Mononuclear cell (primary cell): ENCODE results near the gene NLGN2. TPM values are rescaled to one million over a fixed set of nuclear protein-coding genes. Genes with fewer than 3 reads are reported as not detected.
A peak's percentile ranks its signal among the peaks of the same experiment; 100 is the strongest.

Experiments used
- H3K27me3 ChIP-seq: 2 replicates; pipeline ENCODE4 v1.6.0; 2011; ENCODE audit warnings: low read length, control low read depth; ENCODE audit not compliant: insufficient read depth
- H3K4me1 ChIP-seq: 2 replicates; pipeline ENCODE4 v1.5.1; 2011; ENCODE audit warnings: mild to moderate bottlenecking, low read length, control low read depth; ENCODE audit not compliant: insufficient read depth
- H3K4me3 ChIP-seq: 2 replicates; pipeline ENCODE4 v1.5.1; 2011; ENCODE audit warnings: mild to moderate bottlenecking, low read length, moderate library complexity
- H3K9me3 ChIP-seq: 2 replicates; pipeline ENCODE4 v1.5.1; 2011; ENCODE audit warnings: low read depth, mild to moderate bottlenecking, control low read depth, low read length
- total RNA-seq: library from RNA; depleted of rRNA; stranded (reverse); fragments of >200 nt; gene quantifications from one replicate; pipeline ENCODE4 v1.2.3, GENCODE V29; 2012

NLGN2 gene
- total RNA-seq, 1 donor, result 0.73 TPM

GRCh38 chr17:7435676-7436555 lies 28.3 kb downstream of the NLGN2 start:
- H3K27me3 ChIP-seq, result peaks cover 24% of the 10 kb centered on the region
- H3K9me3 ChIP-seq, result no peaks in the 10 kb centered on the region
- H3K4me3 ChIP-seq, result peak overlapping the region; percentile 44
- H3K4me1 ChIP-seq, result peaks cover 53% of the 10 kb centered on the region

GRCh38 chr17:7436556-7437368 lies 29.1 kb downstream of the NLGN2 start:
- Histone ChIP-seq H3K4me3 (peak overlapping the region; percentile 44), H3K27me3 (peaks cover 32% of the 10 kb centered on the region), H3K4me1 (peaks cover 55% of the 10 kb centered on the region), H3K9me3 (no peaks in the 10 kb centered on the region)

- peaks cover 36% of the 10 kb centered on the region for H3K27me3 ChIP-seq
- H3K4me3 ChIP-seq, result no peak overlapping the region
- peaks cover 55% of the 10 kb centered on the region for H3K4me1 ChIP-seq
- no peaks in the 10 kb centered on the region for H3K9me3 ChIP-seq
Measured at GRCh38 chr17:7437369-7437863, 29.8 kb downstream of the NLGN2 start.

- Histone ChIP-seq H3K4me3 (peak overlapping the region; percentile 9), H3K9me3 (no peaks in the 10 kb centered on the region), H3K27me3 (peaks cover 38% of the 10 kb centered on the region), H3K4me1 (peaks cover 55% of the 10 kb centered on the region)
Measured at GRCh38 chr17:7437950-7438614, 30.4 kb downstream of the NLGN2 start.

- Histone ChIP-seq H3K4me3 (no peak overlapping the region), H3K9me3 (no peaks in the 10 kb centered on the region), H3K4me1 (peaks cover 55% of the 10 kb centered on the region), H3K27me3 (peaks cover 39% of the 10 kb centered on the region)
Measured at GRCh38 chr17:7438656-7439460, 31.2 kb downstream of the NLGN2 start.

- Histone ChIP-seq H3K9me3 (no peaks in the 10 kb centered on the region), H3K4me1 (peaks cover 56% of the 10 kb centered on the region), H3K4me3 (peak within 1 kb of the TSS; percentile 9), H3K27me3 (peaks cover 46% of the 10 kb centered on the region)
Measured at GRCh38 chr17:7439462-7440112, 31.9 kb downstream of the NLGN2 start, which contains the start of gene FGF11. Gene FGF11 (plus strand): TSS chr17:7439512. CDS start chr17:7439621, 109 bp downstream.

- Histone ChIP-seq H3K27me3 (peaks cover 51% of the 10 kb centered on the region), H3K4me1 (peaks cover 59% of the 10 kb centered on the region), H3K4me3 (no peak overlapping the region), H3K9me3 (no peaks in the 10 kb centered on the region)
Measured at GRCh38 chr17:7440113-7440833, 32.6 kb downstream of the NLGN2 start.

- H3K9me3 ChIP-seq, result no peaks in the 10 kb centered on the region
- peaks cover 56% of the 10 kb centered on the region for H3K27me3 ChIP-seq
- peaks cover 64% of the 10 kb centered on the region for H3K4me1 ChIP-seq
- H3K4me3 ChIP-seq, result no peak overlapping the region
Measured at GRCh38 chr17:7440834-7441195, 33.2 kb downstream of the NLGN2 start.

GRCh38 chr17:7441266-7441665 lies 33.6 kb downstream of the NLGN2 start:
- peaks cover 60% of the 10 kb centered on the region for H3K27me3 ChIP-seq

GRCh38 chr17:7442142-7442541 lies 34.5 kb downstream of the NLGN2 start:
- H3K27me3 ChIP-seq, result peaks cover 67% of the 10 kb centered on the region
- H3K9me3 ChIP-seq, result no peaks in the 10 kb centered on the region
- peaks cover 61% of the 10 kb centered on the region for H3K4me1 ChIP-seq
- H3K4me3 ChIP-seq, result no peak overlapping the region

More at GRCh38 chr17:7441266-7441665, 33.6 kb downstream of the NLGN2 start:
- no peak overlapping the region for H3K4me3 ChIP-seq
- peaks cover 65% of the 10 kb centered on the region for H3K4me1 ChIP-seq
- H3K9me3 ChIP-seq, result no peaks in the 10 kb centered on the region

GRCh38 chr17:7443499-7444485 lies 36.1 kb downstream of the NLGN2 start:
- Histone ChIP-seq H3K4me3 (no peak overlapping the region), H3K27me3 (peaks cover 72% of the 10 kb centered on the region), H3K9me3 (no peaks in the 10 kb centered on the region), H3K4me1 (peaks cover 45% of the 10 kb centered on the region)
